B cell (primary cell): ENCODE measurements around the gene TKTL1. TPM values are rescaled to one million over a fixed set of nuclear protein-coding genes. Genes with fewer than 3 reads are reported as not detected.

ENCODE experiments used
- ATAC-seq: fragments of 200-7000 bp; cut with Tn5 transposase; one replicate; pipeline ENCODE4 v1.10.0; 2021; ENCODE audit warnings: low read depth, mild to moderate bottlenecking, moderate number of reproducible peaks, moderate library complexity
- CTCF ChIA-PET: fragments of 350-600 bp; sonication (Branson Sonifier 250); formaldehyde crosslinking; loops from one replicate; lab custom pipeline; 2021; ENCODE audit warnings: antibody characterized with exemption, inconsistent platforms; lab: Charles Lee
- POLR2A ChIA-PET: fragments of 350-600 bp; sonication (Branson Sonifier 250); formaldehyde crosslinking; loops from one replicate; lab custom pipeline; 2021; ENCODE audit warnings: antibody characterized with exemption; lab: Charles Lee
- DNase-seq: peaks from one replicate; pipeline ENCODE4 v3.0.0; 2013
- H2AFZ ChIP-seq: 2 replicates; pipeline ENCODE4 v1.6.1; 2012; ENCODE audit warnings: mild to moderate bottlenecking, low read depth, low read length; ENCODE audit not compliant: insufficient read depth, poor library complexity, severe bottlenecking
- H3K27ac ChIP-seq, 2 donors: 1 replicate in 1 of 2; 2 replicates in 1 of 2; pipeline ENCODE4 v1.5.1; 2012 to 2013; ENCODE audit warnings: low read length in 2 of 2, mild to moderate bottlenecking in 2 of 2, moderate library complexity in 1 of 2
- H3K27me3 ChIP-seq, 4 experiments: fragments of 200-600 bp in 1 of 4; sonication (generic) in 1 of 4; replicated peaks in 1 of 4; 1 replicate in 2 of 4; 2 replicates in 2 of 4; pipeline versions ENCODE4 v1.6.1 to v1.7.0; 2013 to 2016; ENCODE audit warnings: low read length in 3 of 4, mild to moderate bottlenecking in 2 of 4, mixed read lengths in 1 of 4, moderate library complexity in 1 of 4; ENCODE audit not compliant: insufficient read depth in 4 of 4, control insufficient read depth in 3 of 4; ENCODE audit errors: control extremely low read depth in 1 of 4
- H3K36me3 ChIP-seq, 2 experiments: replicated peaks in 1 of 2; 1 replicate in 1 of 2; 2 replicates in 1 of 2; pipeline versions ENCODE4 v1.6.1 to v1.7.1; 2013; ENCODE audit warnings: low read length in 1 of 2; ENCODE audit not compliant: insufficient read depth in 2 of 2, control insufficient read depth in 1 of 2; ENCODE audit errors: control extremely low read depth in 1 of 2, extremely low read depth in 1 of 2
- H3K4me1 ChIP-seq, 2 donors: fragments of 200-600 bp in 1 of 2; sonication (generic) in 1 of 2; 1 replicate in 1 of 2; 2 replicates in 1 of 2; pipeline versions ENCODE4 v1.5.1 to v1.6.1; 2013 to 2017; ENCODE audit warnings: low read length in 2 of 2; ENCODE audit not compliant: control insufficient read depth in 2 of 2, insufficient read depth in 2 of 2
- H3K4me2 ChIP-seq: replicated peaks from 2 replicates; pipeline ENCODE3; 2012; ENCODE audit warnings: mild to moderate bottlenecking, low read depth, low read length; ENCODE audit not compliant: poor library complexity, severe bottlenecking
- H3K4me3 ChIP-seq, 5 experiments: fragments of 200-600 bp in 1 of 5; sonication (generic) in 1 of 5; 1 replicate in 3 of 5; 2 replicates in 2 of 5; pipeline versions ENCODE4 v1.5.1 to v1.7.0; 2011 to 2016; ENCODE audit warnings: low read length in 4 of 5, mild to moderate bottlenecking in 4 of 5, low read depth in 2 of 5, control low read depth in 1 of 5, moderate library complexity in 1 of 5; ENCODE audit not compliant: insufficient read depth in 1 of 5; ENCODE audit errors: control extremely low read depth in 1 of 5, extremely low read depth in 1 of 5
- H3K79me2 ChIP-seq: fragments of 200-600 bp; sonication (generic); one replicate; pipeline ENCODE4 v1.6.0; 2016; ENCODE audit warnings: low read length; ENCODE audit not compliant: control insufficient read depth, insufficient read depth
- H3K9ac ChIP-seq: fragments of 200-600 bp; sonication (generic); 2 replicates; pipeline ENCODE4 v1.6.1; 2017; ENCODE audit warnings: mild to moderate bottlenecking, low read length, moderate library complexity
- H3K9me3 ChIP-seq, 3 donors: one replicate each; pipeline versions ENCODE4 v1.6.1 to v1.7.1; 2013; ENCODE audit warnings: low read length in 2 of 3; ENCODE audit not compliant: control insufficient read depth in 2 of 3, insufficient read depth in 1 of 3; ENCODE audit errors: control extremely low read depth in 1 of 3
- H4K20me1 ChIP-seq: 2 replicates; pipeline ENCODE4 v1.6.0; 2012; ENCODE audit warnings: mild to moderate bottlenecking, low read length; ENCODE audit not compliant: insufficient read depth, control insufficient read depth, poor library complexity, severe bottlenecking
- H3K27ac Mint-ChIP-seq: one replicate; pipeline ENCODE4 v1.8.0; 2021; ENCODE audit warnings: mixed read lengths
- H3K27me3 Mint-ChIP-seq: one replicate; pipeline ENCODE4 v1.8.0; 2021; ENCODE audit warnings: mixed read lengths
- H3K4me1 Mint-ChIP-seq: one replicate; pipeline ENCODE4 v1.8.0; 2021; ENCODE audit warnings: mixed read lengths
- H3K4me3 Mint-ChIP-seq: one replicate; pipeline ENCODE4 v1.8.0; 2021; ENCODE audit warnings: mixed read lengths
- H3K9me3 Mint-ChIP-seq: one replicate; pipeline ENCODE4 v1.8.0; 2022; ENCODE audit warnings: mixed read lengths; ENCODE audit not compliant: insufficient read depth
- CTCF ChIP-seq: fragments of 200-600 bp; IDR thresholded peaks from one replicate; pipeline ENCODE4 v1.8.0; 2022; ENCODE audit warnings: antibody characterized with exemption, mild to moderate bottlenecking
- EZH2 ChIP-seq: IDR thresholded peaks from 2 replicates; pipeline ENCODE4 v1.6.1; 2012; ENCODE audit warnings: borderline replicate concordance, low read depth, mild to moderate bottlenecking, moderate library complexity, low read length; ENCODE audit not compliant: insufficient read depth, poor library complexity, severe bottlenecking
- WGBS: methylation state at CpG from one replicate; pipeline ENCODE4 v1.1.5; 2013; ENCODE audit warnings: missing lambda C conversion rate; ENCODE audit not compliant: insufficient coverage; 5-methylcytosine and 5-hydroxymethylcytosine counted together
- intact Hi-C: fragments of 100-400 bp; cut with micrococcal nuclease; formaldehyde crosslinking; loops from one replicate; pipeline ENCODE4 v1.10.0; 2022
- polyA plus RNA-seq: library from polyadenylated mRNA; depleted of rRNA; stranded (reverse); fragments of >200 nt; gene quantifications from 2 replicates; pipeline ENCODE4 v1.2.3, GENCODE V29; 2012
- total RNA-seq, 2 donors: library from RNA; stranded (reverse); fragments of 120-200 nt in 1 of 2; gene quantifications; 1 replicate in 1 of 2; 2 replicates in 1 of 2; pipeline versions ENCODE4 v1.2.3 to v1.2.4, GENCODE V29; 2013 to 2022

Gene TKTL1
- total and polyA plus RNA-seq, 2 donors (not counting 1 experiment from before 2014, with no cell fraction given) = 0.18 to 0.96 TPM

DNA sequence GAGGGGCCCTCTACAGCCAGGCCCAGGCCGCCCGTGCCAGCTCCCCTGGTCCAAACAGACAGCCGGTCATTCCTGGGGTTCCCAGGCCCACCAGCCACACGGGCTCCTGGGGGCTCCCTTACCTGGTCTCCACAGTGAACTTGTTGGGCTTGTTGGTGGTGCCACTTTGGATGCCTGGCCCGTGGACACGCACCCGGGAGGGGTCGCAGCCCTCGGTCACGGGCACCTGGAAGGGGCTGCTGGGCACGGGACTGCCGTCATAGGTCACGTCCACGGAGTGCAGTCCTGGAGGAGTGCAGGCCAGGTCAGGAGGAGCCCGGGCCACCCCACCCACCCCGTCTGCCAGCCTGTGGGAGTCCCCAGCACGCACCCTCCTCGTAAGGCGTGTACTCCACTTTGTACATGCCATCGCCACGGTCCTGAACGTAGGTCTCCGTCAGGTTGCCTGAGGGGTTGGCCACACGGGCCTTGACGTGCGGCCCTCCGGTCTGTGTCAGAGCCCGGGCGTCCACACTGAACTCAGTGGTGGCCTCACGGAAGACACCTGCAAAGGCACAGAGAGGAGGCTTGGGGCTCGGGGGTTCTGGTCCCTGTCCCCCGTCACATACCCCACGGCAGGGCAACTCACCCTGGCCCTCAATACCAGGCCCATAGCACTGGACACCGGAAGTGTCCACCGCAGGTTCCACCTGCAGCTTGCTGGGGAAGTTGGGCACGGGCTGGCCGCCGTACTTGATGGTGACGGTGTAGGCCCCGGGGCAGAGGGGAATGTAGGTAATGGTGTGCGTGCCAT, 64.0 kb downstream of the TKTL1 start:
- Histone ChIP-seq H3K4me1 (no peaks in the 10 kb centered on the region), H3K9ac (no peak overlapping the region), H3K4me3 (no peak overlapping the region), H3K4me2 (no peak overlapping the region), H4K20me1 (peaks cover 81% of the 10 kb centered on the region), H3K9me3 (no peaks in the 10 kb centered on the region), H3K79me2 (peaks cover 31% of the 10 kb centered on the region), H3K27me3 (no peaks in the 10 kb centered on the region), H3K36me3 (peaks cover 0 to 81% of the 10 kb centered on the region in 2 experiments), H2AFZ (no peak overlapping the region), H3K27ac (no peak overlapping the region)
- ATAC-seq = no peak
- H3K27me3 Mint-ChIP-seq = no peaks in the 10 kb centered on the region
- H3K4me1 Mint-ChIP-seq = peaks cover 4% of the 10 kb centered on the region
- intact Hi-C loops = no loop called here
- WGBS = 97% methylated on average over 20 of the region's 41 CpGs
- H3K27ac Mint-ChIP-seq = no peak overlapping the region
- no peak for TF ChIP-seq CTCF
- no peak for TF ChIP-seq EZH2
- H3K4me3 Mint-ChIP-seq = no peak overlapping the region
- POLR2A ChIA-PET = no interaction called here
- CTCF ChIA-PET = no interaction called here
- H3K9me3 Mint-ChIP-seq = no peaks in the 10 kb centered on the region
- no peak for DNase-seq

GRCh38 chrX:154360155-154360713, 64.6 kb downstream of the TKTL1 start:
- Histone ChIP-seq H3K27me3 (no peaks in the 10 kb centered on the region), H3K4me2 (no peak overlapping the region), H3K9me3 (no peaks in the 10 kb centered on the region), H3K79me2 (peaks cover 33% of the 10 kb centered on the region), H2AFZ (no peak overlapping the region), H4K20me1 (peaks cover 84% of the 10 kb centered on the region), H3K36me3 (peaks cover 0 to 83% of the 10 kb centered on the region in 2 experiments), H3K27ac (no peak overlapping the region), H3K4me1 (no peaks in the 10 kb centered on the region), H3K9ac (no peak overlapping the region), H3K4me3 (no peak overlapping the region)
- H3K4me1 Mint-ChIP-seq = peaks cover 4% of the 10 kb centered on the region
- ChIA-PET POLR2A (no interaction called here), CTCF (no interaction called here)
- H3K27me3 Mint-ChIP-seq = no peaks in the 10 kb centered on the region
- ATAC-seq (no peak), DNase-seq (no peak)
- TF ChIP-seq CTCF (no peak), EZH2 (no peak)
- no peaks in the 10 kb centered on the region for H3K9me3 Mint-ChIP-seq
- intact Hi-C loops = no loop called here
- WGBS = 99% methylated on average over 14 of the region's 34 CpGs
- H3K4me3 Mint-ChIP-seq = no peak overlapping the region
- H3K27ac Mint-ChIP-seq = no peak overlapping the region
